GM10266 (cell line): ENCODE data around the gene NOC4L.

Experiments
- DNase-seq: peaks from one replicate; pipeline ENCODE4 v3.0.0; 2012; ENCODE audit errors: extremely low spot score
- TF ChIP-seq, protein P1 (sequence below): IDR thresholded peaks from 2 replicates; pipeline ENCODE4 v1.5.1; 2012; ENCODE audit warnings: mild to moderate bottlenecking, low read depth; ENCODE audit not compliant: control insufficient read depth, insufficient read depth; ENCODE audit errors: missing control alignments

NOC4L gene

DNA sequence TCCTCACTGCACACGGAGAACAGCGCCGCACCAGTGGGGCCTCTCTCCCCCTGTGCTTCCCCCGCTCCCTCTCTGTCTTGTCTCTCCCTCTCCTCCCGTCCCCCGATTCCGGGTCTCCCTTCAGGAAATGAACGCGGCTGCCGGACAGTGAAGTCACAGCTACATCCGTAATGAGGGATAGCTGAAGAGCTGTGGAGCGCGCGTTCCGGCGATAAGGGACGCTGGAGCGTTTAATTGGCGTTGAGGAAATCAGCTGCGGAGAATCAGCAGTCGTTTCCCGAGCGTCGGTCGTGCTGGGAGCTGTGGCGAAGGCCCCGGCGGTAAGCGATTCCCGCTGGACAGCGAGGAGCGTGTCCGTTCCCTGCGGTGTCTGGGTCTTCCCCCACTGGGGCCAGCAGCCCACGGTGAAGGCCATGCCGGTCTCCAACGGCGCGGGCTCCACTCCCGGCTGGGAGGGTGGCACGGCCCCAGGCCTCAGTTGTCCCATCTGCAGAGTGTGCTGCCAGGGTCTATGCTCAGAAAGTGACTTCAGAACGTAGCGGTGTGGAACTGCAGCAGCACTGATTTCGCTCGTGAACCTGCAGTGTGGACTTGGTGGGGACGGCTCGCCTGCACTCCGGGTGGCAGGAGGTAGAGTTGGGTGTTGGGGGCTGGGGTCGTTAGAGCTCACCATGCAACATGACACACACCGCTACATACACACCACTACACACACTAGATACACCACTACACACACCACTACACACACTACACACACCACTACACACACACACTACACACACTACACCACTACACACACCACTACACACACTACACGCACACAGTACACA lies 10.9 kb downstream of the NOC4L start:
- TF ChIP-seq, protein P1, sequence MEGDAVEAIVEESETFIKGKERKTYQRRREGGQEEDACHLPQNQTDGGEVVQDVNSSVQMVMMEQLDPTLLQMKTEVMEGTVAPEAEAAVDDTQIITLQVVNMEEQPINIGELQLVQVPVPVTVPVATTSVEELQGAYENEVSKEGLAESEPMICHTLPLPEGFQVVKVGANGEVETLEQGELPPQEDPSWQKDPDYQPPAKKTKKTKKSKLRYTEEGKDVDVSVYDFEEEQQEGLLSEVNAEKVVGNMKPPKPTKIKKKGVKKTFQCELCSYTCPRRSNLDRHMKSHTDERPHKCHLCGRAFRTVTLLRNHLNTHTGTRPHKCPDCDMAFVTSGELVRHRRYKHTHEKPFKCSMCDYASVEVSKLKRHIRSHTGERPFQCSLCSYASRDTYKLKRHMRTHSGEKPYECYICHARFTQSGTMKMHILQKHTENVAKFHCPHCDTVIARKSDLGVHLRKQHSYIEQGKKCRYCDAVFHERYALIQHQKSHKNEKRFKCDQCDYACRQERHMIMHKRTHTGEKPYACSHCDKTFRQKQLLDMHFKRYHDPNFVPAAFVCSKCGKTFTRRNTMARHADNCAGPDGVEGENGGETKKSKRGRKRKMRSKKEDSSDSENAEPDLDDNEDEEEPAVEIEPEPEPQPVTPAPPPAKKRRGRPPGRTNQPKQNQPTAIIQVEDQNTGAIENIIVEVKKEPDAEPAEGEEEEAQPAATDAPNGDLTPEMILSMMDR: no peak
- DNase-seq: no peak

DNA sequence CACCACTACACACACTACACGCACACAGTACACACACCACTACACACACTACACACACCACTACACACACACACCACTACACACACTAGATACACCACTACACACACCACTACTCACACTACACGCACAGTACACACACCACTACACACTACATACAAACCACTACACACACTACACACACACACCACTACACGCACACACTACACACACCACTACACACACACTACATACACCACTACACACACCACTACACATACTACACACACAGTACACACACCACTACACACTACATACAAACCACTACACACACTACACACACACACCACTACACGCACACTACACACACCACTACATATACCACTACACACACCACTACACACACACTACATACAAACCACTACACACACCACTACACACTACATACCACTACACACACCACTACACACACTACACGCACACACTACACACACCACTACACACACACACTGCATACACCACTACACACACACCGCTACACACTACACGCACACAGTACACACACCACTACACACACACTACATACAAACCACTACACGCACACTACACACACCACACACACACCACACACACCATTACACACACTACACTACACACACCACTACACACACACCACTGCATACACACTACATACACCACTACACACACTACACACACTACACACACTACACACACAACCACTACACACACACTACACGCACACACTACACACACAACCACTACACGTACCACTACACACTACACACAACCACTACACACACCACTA lies 11.7 kb downstream of the NOC4L start:
- TF ChIP-seq, protein P1: no peak
- no peak for DNase-seq

DNA sequence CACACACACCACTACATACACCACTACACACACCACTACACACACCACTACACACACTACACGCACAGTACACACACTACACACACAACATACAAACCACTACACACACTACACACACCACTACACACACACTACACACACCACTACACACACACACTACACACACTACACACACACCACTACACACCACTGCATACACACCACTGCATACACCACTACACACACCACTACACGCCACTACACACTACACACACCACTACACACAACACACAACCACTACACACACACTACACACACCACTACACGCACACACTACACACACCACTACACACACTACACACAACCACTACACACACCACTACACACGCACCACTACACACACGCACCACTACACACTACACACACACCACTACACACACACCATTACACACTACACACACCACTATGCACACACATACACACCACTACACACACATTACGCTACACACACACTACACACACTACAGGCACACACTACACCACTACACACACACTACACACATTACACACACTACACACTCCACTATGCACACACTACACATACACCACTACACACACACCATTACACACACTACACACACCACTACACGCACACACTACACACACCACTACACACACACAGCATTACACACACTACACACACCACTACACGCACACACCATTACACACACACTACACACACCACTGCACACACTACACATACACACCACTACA lies 12.5 kb downstream of the NOC4L start:
- TF ChIP-seq, protein P1: no peak
- DNase-seq: no peak

DNA sequence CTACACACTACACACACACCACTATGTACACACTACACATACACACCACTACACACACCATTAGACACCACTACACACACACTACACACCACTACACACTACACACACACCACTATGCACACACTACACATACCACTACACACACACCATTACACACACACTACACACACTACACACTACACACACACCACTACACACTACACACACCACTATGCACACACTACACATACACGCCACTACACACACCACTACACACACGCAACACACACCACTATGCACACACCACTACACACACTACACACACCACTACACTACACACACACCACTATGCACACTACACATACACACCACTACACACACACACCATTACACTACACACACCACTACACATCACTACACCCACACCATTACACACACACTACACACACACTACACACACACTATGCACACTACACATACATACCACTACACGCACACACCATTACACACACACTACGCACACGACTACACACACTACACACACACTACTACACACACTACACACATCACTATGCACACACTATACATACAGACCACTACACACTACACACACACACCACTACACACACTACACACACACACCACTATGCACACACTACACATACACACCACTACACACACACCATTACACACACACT lies 13.6 kb downstream of the NOC4L start:
- TF ChIP-seq, protein P1: no peak
- no peak for DNase-seq

DNA sequence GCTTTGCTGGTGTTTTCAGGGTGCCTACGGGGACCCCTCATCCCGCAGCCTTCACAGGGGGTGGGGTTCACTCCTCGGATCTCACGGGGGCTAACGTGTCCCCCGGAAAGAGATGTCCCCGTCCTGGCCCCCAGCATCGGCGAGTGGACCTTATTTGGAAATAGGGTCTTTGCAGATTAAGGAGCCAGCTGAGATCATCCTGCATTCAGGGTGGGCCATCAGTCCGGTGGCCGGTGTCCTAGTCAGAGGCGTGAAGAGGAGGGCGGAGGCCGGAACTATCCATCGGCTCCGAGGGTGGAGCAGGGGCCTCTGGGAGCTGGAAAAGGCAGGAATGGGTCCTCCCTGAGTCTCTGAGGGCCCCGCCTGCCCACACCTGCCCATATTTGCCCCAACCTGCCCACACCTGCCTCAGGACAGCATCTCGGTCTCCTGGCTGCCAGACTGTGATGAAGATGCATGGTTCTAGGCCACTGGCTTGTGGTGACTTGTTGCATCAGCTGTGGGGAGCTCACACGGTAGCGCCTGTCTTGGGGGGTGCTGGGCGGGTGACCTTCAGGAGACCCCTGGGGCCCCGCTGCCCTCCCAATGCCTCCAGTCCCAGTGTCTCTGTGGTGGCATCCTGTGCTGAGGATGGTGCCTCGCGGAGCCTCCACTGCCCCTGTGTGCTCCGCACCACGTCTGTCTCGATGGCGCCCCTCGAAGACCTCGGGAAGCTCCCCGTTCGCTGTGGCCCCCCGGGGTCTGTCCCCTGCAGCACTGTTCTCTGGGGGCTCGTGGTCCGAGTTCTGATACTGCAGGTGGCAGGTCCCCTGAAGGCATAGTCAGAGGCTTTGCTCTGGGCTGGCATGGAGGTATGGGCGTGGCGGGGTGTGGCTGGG lies 14.7 kb downstream of the NOC4L start:
- TF ChIP-seq, protein P1: no peak

DNA sequence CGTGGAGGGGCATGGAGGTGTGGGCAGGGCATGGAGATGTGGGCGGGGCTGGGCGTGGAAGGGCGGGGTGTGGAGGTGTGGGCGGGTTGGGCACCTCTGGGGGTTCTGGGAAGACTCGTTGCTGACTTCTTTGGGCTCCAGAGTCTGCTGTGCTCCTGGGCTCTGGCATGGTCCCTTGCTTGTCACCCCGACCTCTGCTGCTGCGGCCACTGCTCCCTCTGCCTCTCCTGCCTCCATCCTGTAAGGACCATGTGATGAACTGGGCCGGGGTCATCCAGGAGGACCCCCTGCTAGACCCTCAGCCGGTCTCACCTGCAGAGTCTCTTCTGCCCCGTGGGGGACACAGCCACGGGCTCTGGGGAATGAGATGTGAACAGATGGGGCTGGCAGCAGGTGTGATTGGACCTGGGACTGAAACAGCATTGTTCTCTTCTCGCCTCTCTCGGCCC lies 15.3 kb downstream of the NOC4L start:
- no peak for DNase-seq
- TF ChIP-seq, protein P1: no peak

More for the DNA sequence above, 14.7 kb downstream of the NOC4L start:
- no peak for DNase-seq
